Hepatocyte (in vitro differentiated cells): ENCODE data around the gene FABP2. TPM values are rescaled to one million over a fixed set of nuclear protein-coding genes. Genes with fewer than 3 reads are reported as not detected.

Experiments
- DNase-seq: peaks from one replicate; pipeline ENCODE4 v3.0.0-alpha.2; 2016; ENCODE audit warnings: low spot score
- H2AFZ ChIP-seq: fragments of 200-600 bp; sonication (generic); 2 replicates; pipeline ENCODE4 v1.6.0; 2016; ENCODE audit warnings: antibody characterized with exemption, mild to moderate bottlenecking
- H3K27ac ChIP-seq: fragments of 200-600 bp; sonication (generic); 2 replicates; pipeline ENCODE4 v1.5.1; 2016; ENCODE audit warnings: mild to moderate bottlenecking
- H3K27me3 ChIP-seq: fragments of 200-600 bp; sonication (generic); 2 replicates; pipeline ENCODE4 v1.6.1; 2016
- H3K36me3 ChIP-seq: fragments of 200-600 bp; sonication (generic); replicated peaks from 2 replicates; pipeline ENCODE4 v1.5.1; 2016; ENCODE audit warnings: low read depth; ENCODE audit not compliant: insufficient read depth
- H3K4me1 ChIP-seq: fragments of 200-600 bp; sonication (generic); 2 replicates; pipeline ENCODE4 v1.5.1; 2016; ENCODE audit warnings: mild to moderate bottlenecking, moderate library complexity; ENCODE audit not compliant: insufficient read depth
- H3K4me2 ChIP-seq: fragments of 200-600 bp; sonication (generic); 2 replicates; pipeline ENCODE4 v1.6.0; 2016
- H3K4me3 ChIP-seq: fragments of 200-600 bp; sonication (generic); 2 replicates; pipeline ENCODE4 v1.5.1; 2016; ENCODE audit warnings: mild to moderate bottlenecking
- H3K79me2 ChIP-seq: fragments of 200-600 bp; sonication (generic); 2 replicates; pipeline ENCODE4 v1.6.0; 2017; ENCODE audit warnings: mild to moderate bottlenecking
- H3K9me2 ChIP-seq: fragments of 200-600 bp; sonication (generic); replicated peaks from 2 replicates; pipeline ENCODE4 v1.6.0; 2017; ENCODE audit warnings: mild to moderate bottlenecking; ENCODE audit not compliant: insufficient read depth
- H3K9me3 ChIP-seq: fragments of 200-600 bp; sonication (generic); 2 replicates; pipeline ENCODE4 v1.5.1; 2016; ENCODE audit warnings: low read depth, mild to moderate bottlenecking
- H4K20me1 ChIP-seq: fragments of 200-600 bp; sonication (generic); 2 replicates; pipeline ENCODE4 v1.6.0; 2016; ENCODE audit warnings: mild to moderate bottlenecking; ENCODE audit not compliant: insufficient read depth, poor library complexity, severe bottlenecking
- EZH2 ChIP-seq: fragments of 200-600 bp; sonication (generic); IDR thresholded peaks from 2 replicates; pipeline ENCODE4 v1.6.1; 2016; ENCODE audit warnings: antibody characterized with exemption, mild to moderate bottlenecking, borderline replicate concordance
- EZH2phosphoT487 ChIP-seq: fragments of 200-600 bp; sonication (generic); IDR thresholded peaks from one replicate; pipeline ENCODE4 v1.6.1; 2018; ENCODE audit warnings: antibody characterized with exemption, mild to moderate bottlenecking, low read depth, moderate library complexity; ENCODE audit not compliant: unreplicated experiment, severe bottlenecking
- WGBS: methylation state at CpG from one replicate; pipeline ENCODE4 v1.1.6; 2016; ENCODE audit warnings: low lambda C conversion rate; ENCODE audit errors: missing lambda C conversion rate; 5-methylcytosine and 5-hydroxymethylcytosine counted together
- polyA plus RNA-seq: library from polyadenylated mRNA; unstranded; fragments of >200 nt; fragmentation: Nextera tagmentation; extraction: Ambion mirVana; gene quantifications from 2 replicates; pipeline ENCODE4 v1.2.1, GENCODE V29; 2016
- small RNA-seq: library from RNA; depleted of rRNA; stranded (forward); fragments of <200 nt; gene quantifications from one replicate; pipeline ENCODE3, GENCODE V24; 2014
- total RNA-seq: library from RNA; depleted of rRNA; stranded (reverse); fragments of >200 nt; gene quantifications from 2 replicates; pipeline ENCODE4 v1.2.3, GENCODE V29; 2014
- TF ChIP-seq, protein P1 (sequence below): fragments of 200-600 bp; sonication (generic); IDR thresholded peaks from 2 replicates; pipeline ENCODE4 v1.5.1; 2016; ENCODE audit warnings: antibody characterized with exemption, mild to moderate bottlenecking; ENCODE audit not compliant: poor library complexity

Gene FABP2
- total and polyA plus RNA-seq, 2 experiments from 2014 or later = 7.0 to 10.7 TPM

DNA sequence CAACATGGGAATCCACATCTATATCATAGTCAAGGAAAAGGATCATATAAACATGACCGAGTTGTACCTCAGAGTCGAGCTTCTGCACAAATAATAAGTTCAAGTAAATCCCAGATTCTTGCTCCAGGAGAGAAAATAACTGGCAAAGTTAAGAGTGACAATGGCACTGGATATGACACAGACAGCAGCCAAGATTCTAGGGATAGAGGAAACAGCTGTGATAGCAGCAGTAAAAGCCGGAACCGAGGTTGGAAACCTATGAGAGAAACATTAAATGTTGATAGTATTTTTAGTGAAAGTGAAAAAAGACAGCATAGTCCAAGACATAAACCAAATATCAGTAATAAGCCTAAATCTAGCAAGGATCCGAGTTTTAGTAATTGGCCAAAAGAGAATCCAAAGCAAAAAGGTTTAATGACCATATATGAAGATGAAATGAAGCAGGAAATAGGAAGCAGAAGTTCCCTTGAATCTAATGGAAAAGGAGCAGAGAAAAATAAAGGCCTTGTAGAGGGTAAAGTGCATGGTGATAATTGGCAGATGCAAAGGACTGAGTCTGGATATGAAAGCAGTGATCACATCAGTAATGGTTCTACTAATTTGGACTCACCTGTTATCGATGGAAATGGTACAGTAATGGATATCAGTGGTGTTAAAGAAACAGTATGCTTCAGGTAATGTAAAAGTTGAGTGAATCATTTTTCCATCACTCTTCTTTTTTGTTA is 50.4 kb downstream of the FABP2 start:
- no peak overlapping the region for H3K4me2 ChIP-seq
- DNase-seq = no peak
- H3K9me3 ChIP-seq = no peaks in the 10 kb centered on the region
- no peak overlapping the region for H3K4me3 ChIP-seq
- no peaks in the 10 kb centered on the region for H3K79me2 ChIP-seq
- 96% methylated on average over 6 of the region's 6 CpGs for WGBS
- H3K27me3 ChIP-seq = no peaks in the 10 kb centered on the region
- no peak overlapping the region for H2AFZ ChIP-seq
- no peaks in the 10 kb centered on the region for H3K4me1 ChIP-seq
- no peaks in the 10 kb centered on the region for H3K36me3 ChIP-seq
- TF ChIP-seq EZH2 (no peak), EZH2phosphoT487 (no peak)
- TF ChIP-seq, protein P1, sequence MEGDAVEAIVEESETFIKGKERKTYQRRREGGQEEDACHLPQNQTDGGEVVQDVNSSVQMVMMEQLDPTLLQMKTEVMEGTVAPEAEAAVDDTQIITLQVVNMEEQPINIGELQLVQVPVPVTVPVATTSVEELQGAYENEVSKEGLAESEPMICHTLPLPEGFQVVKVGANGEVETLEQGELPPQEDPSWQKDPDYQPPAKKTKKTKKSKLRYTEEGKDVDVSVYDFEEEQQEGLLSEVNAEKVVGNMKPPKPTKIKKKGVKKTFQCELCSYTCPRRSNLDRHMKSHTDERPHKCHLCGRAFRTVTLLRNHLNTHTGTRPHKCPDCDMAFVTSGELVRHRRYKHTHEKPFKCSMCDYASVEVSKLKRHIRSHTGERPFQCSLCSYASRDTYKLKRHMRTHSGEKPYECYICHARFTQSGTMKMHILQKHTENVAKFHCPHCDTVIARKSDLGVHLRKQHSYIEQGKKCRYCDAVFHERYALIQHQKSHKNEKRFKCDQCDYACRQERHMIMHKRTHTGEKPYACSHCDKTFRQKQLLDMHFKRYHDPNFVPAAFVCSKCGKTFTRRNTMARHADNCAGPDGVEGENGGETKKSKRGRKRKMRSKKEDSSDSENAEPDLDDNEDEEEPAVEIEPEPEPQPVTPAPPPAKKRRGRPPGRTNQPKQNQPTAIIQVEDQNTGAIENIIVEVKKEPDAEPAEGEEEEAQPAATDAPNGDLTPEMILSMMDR = no peak
- H4K20me1 ChIP-seq = no peaks in the 10 kb centered on the region
- no peaks in the 10 kb centered on the region for H3K9me2 ChIP-seq
- no peak overlapping the region for H3K27ac ChIP-seq

DNA sequence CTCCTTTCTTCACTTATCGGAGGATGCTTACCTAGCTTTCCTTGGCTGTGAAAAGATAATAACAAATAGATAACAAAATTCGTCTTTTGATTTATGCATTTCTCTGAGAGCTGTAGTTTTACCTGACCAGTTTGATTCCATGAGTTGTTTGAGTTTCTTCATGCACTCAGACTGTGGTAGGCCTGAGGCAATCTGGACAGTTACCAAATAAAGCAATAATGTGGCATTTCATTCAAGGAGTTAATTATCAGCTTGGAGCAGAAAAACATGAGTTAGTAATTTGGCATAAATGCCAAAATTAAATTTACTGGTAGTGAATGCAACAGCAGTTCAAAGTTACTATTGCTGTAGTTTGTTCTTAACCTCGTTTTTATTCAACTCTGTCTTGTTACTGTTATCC is 53.5 kb downstream of the FABP2 start:
- H3K36me3 ChIP-seq = no peaks in the 10 kb centered on the region
- H3K9me3 ChIP-seq = no peaks in the 10 kb centered on the region
- 96% methylated on average over 3 of the region's 3 CpGs for WGBS
- H3K79me2 ChIP-seq = no peaks in the 10 kb centered on the region
- no peak overlapping the region for H3K27ac ChIP-seq
- no peaks in the 10 kb centered on the region for H3K9me2 ChIP-seq
- TF ChIP-seq EZH2 (no peak), EZH2phosphoT487 (no peak)
- TF ChIP-seq, protein P1 = no peak
- H3K4me3 ChIP-seq = no peak overlapping the region
- H2AFZ ChIP-seq = no peak overlapping the region
- H3K4me2 ChIP-seq = no peak overlapping the region
- no peaks in the 10 kb centered on the region for H4K20me1 ChIP-seq
- no peak for DNase-seq
- H3K27me3 ChIP-seq = no peaks in the 10 kb centered on the region
- no peaks in the 10 kb centered on the region for H3K4me1 ChIP-seq

Small RNA genes within 50 kb of the gene (small RNA-seq; reads per million reads assigned to genes)
- gene RNU4-33P = not detected

Other genes starting within 250 kb of the FABP2 start
- 0.10 and 0.16 TPM in 2 replicates for gene MYOZ2, start 186.3 kb downstream of the FABP2 start, total RNA-seq
- gene MYOZ2, start 186.3 kb downstream of the FABP2 start, polyA plus RNA-seq = 0.13 TPM in 1 of 2 replicates, not detected in the other
- 37.0 and 39.9 TPM in 2 replicates for gene USP53, start 109.4 kb downstream of the FABP2 start, total RNA-seq
- 28.4 and 34.4 TPM in 2 replicates for gene USP53, start 109.4 kb downstream of the FABP2 start, polyA plus RNA-seq